Measurements from ENCODE around the gene TCHP.
"Not testable (repeated sequence)": the region's sequence is repeated elsewhere in the genome, so short reads cannot be mapped to it uniquely, and the experiment has no call there.

The TCHP gene

GRCh38 chr12:109879351-109880042 is 20.6 kb upstream of the TCHP start:
- DNase-seq (ENCODE audit: low read depth, low spot score), result no peak

- no peak for DNase-seq (ENCODE audit: low read depth, low spot score)
Observed at GRCh38 chr12:109880043-109880931, 19.8 kb upstream of the TCHP start, which contains the start of gene GLTP. TSS of gene GLTP (minus strand) at chr12:109880541. CDS start at chr12:109880374, 167 bp downstream.

GRCh38 chr12:109880938-109881337 is 19.1 kb upstream of the TCHP start:
- no peak for DNase-seq (ENCODE audit: low read depth, low spot score)

GRCh38 chr12:109881752-109882151 is 18.3 kb upstream of the TCHP start:
- DNase-seq (ENCODE audit: low read depth, low spot score), result no peak

GRCh38 chr12:109883461-109883860 is 16.6 kb upstream of the TCHP start:
- DNase-seq (ENCODE audit: low read depth, low spot score), result no peak

- DNase-seq (ENCODE audit: low read depth, low spot score), result no peak
Observed at GRCh38 chr12:109885616-109886015, 14.5 kb upstream of the TCHP start.

GRCh38 chr12:109888179-109889020 is 11.7 kb upstream of the TCHP start:
- DNase-seq (ENCODE audit: low read depth, low spot score), result no peak

GRCh38 chr12:109890620-109891170 is 9.4 kb upstream of the TCHP start:
- no peak for DNase-seq (ENCODE audit: low read depth, low spot score)

- not testable (repeated sequence) for DNase-seq (ENCODE audit: low read depth, low spot score)
Observed at GRCh38 chr12:109891731-109892130, 8.3 kb upstream of the TCHP start.

- DNase-seq (ENCODE audit: low read depth, low spot score), result no peak
Observed at GRCh38 chr12:109892165-109892715, 7.8 kb upstream of the TCHP start.

- DNase-seq (ENCODE audit: low read depth, low spot score), result no peak
Observed at GRCh38 chr12:109892748-109893147, 7.3 kb upstream of the TCHP start.

- no peak for DNase-seq (ENCODE audit: low read depth, low spot score)
Observed at GRCh38 chr12:109893261-109893995, 6.6 kb upstream of the TCHP start.

GRCh38 chr12:109894939-109895338 is 5.1 kb upstream of the TCHP start:
- no peak for DNase-seq (ENCODE audit: low read depth, low spot score)

- no peak for DNase-seq (ENCODE audit: low read depth, low spot score)
Observed at GRCh38 chr12:109896188-109896587, 3.9 kb upstream of the TCHP start.

- no peak for DNase-seq (ENCODE audit: low read depth, low spot score)
Observed at GRCh38 chr12:109897029-109897428, 3.0 kb upstream of the TCHP start.

GRCh38 chr12:109899345-109899744 is 729 bp upstream of the TCHP start:
- DNase-seq (ENCODE audit: low read depth, low spot score), result not testable (repeated sequence)

GRCh38 chr12:109900752-109901580 is 892 bp downstream of the TCHP start:
- DNase-seq (ENCODE audit: low read depth, low spot score), result no peak

GRCh38 chr12:109902891-109903418 is 2.9 kb downstream of the TCHP start:
- no peak for DNase-seq (ENCODE audit: low read depth, low spot score)

- no peak for DNase-seq (ENCODE audit: low read depth, low spot score)
Observed at GRCh38 chr12:109905301-109905700, 5.2 kb downstream of the TCHP start.

Measured in brain pericyte (primary cell).